ENCODE measurements around the gene KCNH2. TPM values are rescaled to one million over a fixed set of nuclear protein-coding genes. Genes with fewer than 3 reads are reported as not detected.

KCNH2 gene
- total RNA-seq, 1 donor, result not detected

DNA sequence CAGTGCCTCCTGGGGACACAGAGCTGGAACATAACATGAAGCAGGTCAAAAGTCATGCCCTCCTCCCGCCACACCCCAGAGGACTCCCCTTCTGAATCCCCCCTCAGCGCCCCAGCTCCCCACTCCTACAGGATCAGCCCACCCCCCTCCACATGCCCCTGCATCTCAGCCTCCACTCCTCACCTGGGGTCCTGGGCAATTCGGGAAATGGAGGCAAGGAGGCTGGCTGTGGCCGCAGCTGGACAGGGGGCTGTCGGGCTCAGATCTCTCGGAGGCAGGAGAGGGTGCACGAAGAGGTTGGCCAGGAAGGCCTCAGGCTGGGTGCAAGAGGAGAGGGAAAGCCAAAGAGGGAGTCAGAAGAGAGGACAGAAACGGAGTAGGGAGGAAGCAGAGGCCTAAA is 38.4 kb upstream of the KCNH2 start:
- H4K20me1 ChIP-seq (ENCODE audit: insufficient read depth, low read length), result no peaks in the 10 kb centered on the region
- TF ChIP-seq, protein P1, sequence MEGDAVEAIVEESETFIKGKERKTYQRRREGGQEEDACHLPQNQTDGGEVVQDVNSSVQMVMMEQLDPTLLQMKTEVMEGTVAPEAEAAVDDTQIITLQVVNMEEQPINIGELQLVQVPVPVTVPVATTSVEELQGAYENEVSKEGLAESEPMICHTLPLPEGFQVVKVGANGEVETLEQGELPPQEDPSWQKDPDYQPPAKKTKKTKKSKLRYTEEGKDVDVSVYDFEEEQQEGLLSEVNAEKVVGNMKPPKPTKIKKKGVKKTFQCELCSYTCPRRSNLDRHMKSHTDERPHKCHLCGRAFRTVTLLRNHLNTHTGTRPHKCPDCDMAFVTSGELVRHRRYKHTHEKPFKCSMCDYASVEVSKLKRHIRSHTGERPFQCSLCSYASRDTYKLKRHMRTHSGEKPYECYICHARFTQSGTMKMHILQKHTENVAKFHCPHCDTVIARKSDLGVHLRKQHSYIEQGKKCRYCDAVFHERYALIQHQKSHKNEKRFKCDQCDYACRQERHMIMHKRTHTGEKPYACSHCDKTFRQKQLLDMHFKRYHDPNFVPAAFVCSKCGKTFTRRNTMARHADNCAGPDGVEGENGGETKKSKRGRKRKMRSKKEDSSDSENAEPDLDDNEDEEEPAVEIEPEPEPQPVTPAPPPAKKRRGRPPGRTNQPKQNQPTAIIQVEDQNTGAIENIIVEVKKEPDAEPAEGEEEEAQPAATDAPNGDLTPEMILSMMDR (IDR thresholded peaks at IDR 0.05; ENCODE audit: extremely low read depth, low read depth, low read length), result no peak
- no peak for DNase-seq (ENCODE audit: insufficient read length, low spot score, missing footprints)
- no peak overlapping the region for H2AFZ ChIP-seq (ENCODE audit: low read length)
- H3K79me2 ChIP-seq (ENCODE audit: insufficient read depth, low read length), result no peaks in the 10 kb centered on the region
- no peak overlapping the region for H3K27ac ChIP-seq (ENCODE audit: low read depth, low read length)
- H3K4me1 ChIP-seq (ENCODE audit: insufficient read depth, low read length), result peaks cover 9% of the 10 kb centered on the region
- H3K27me3 ChIP-seq (ENCODE audit: insufficient read depth, low read length), result peaks cover 40% of the 10 kb centered on the region
- H3K4me3 ChIP-seq (ENCODE audit: insufficient read depth, low read length), result no peak overlapping the region
- H3K4me2 ChIP-seq (ENCODE audit: insufficient read depth, low read length), result no peak overlapping the region
- no peaks in the 10 kb centered on the region for H3K36me3 ChIP-seq (ENCODE audit: insufficient read depth, low read length)
- no peaks in the 10 kb centered on the region for H3K9me3 ChIP-seq (ENCODE audit: low read depth, low read length)

GRCh38 chr7:151015967-151016366 is 37.8 kb upstream of the KCNH2 start:
- peaks cover 9% of the 10 kb centered on the region for H3K4me1 ChIP-seq (ENCODE audit: insufficient read depth, low read length)
- no peak overlapping the region for H3K4me3 ChIP-seq (ENCODE audit: insufficient read depth, low read length)
- TF ChIP-seq, protein P1 (IDR thresholded peaks at IDR 0.05; ENCODE audit: extremely low read depth, low read depth, low read length), result no peak
- no peaks in the 10 kb centered on the region for H3K9me3 ChIP-seq (ENCODE audit: low read depth, low read length)
- H3K4me2 ChIP-seq (ENCODE audit: insufficient read depth, low read length), result no peak overlapping the region
- no peaks in the 10 kb centered on the region for H3K36me3 ChIP-seq (ENCODE audit: insufficient read depth, low read length)
- H3K79me2 ChIP-seq (ENCODE audit: insufficient read depth, low read length), result no peaks in the 10 kb centered on the region
- H3K27me3 ChIP-seq (ENCODE audit: insufficient read depth, low read length), result peaks cover 40% of the 10 kb centered on the region
- H4K20me1 ChIP-seq (ENCODE audit: insufficient read depth, low read length), result no peaks in the 10 kb centered on the region
- no peak overlapping the region for H2AFZ ChIP-seq (ENCODE audit: low read length)
- peak; percentile 78 for DNase-seq (ENCODE audit: insufficient read length, low spot score, missing footprints)
- no peak overlapping the region for H3K27ac ChIP-seq (ENCODE audit: low read depth, low read length)

GRCh38 chr7:151014950-151015349 is 36.8 kb upstream of the KCNH2 start:
- Histone ChIP-seq H3K4me3 (ENCODE audit: insufficient read depth, low read length) (no peak overlapping the region), H2AFZ (ENCODE audit: low read length) (no peak overlapping the region), H3K36me3 (ENCODE audit: insufficient read depth, low read length) (no peaks in the 10 kb centered on the region), H3K27ac (ENCODE audit: low read depth, low read length) (no peak overlapping the region), H3K4me2 (ENCODE audit: insufficient read depth, low read length) (no peak overlapping the region), H3K9me3 (ENCODE audit: low read depth, low read length) (no peaks in the 10 kb centered on the region), H4K20me1 (ENCODE audit: insufficient read depth, low read length) (no peaks in the 10 kb centered on the region), H3K27me3 (ENCODE audit: insufficient read depth, low read length) (peaks cover 31% of the 10 kb centered on the region), H3K4me1 (ENCODE audit: insufficient read depth, low read length) (peaks cover 9% of the 10 kb centered on the region), H3K79me2 (ENCODE audit: insufficient read depth, low read length) (no peaks in the 10 kb centered on the region)
- TF ChIP-seq, protein P1 (IDR thresholded peaks at IDR 0.05; ENCODE audit: extremely low read depth, low read depth, low read length), result no peak
- peak; percentile 87 for DNase-seq (ENCODE audit: insufficient read length, low spot score, missing footprints)

DNA sequence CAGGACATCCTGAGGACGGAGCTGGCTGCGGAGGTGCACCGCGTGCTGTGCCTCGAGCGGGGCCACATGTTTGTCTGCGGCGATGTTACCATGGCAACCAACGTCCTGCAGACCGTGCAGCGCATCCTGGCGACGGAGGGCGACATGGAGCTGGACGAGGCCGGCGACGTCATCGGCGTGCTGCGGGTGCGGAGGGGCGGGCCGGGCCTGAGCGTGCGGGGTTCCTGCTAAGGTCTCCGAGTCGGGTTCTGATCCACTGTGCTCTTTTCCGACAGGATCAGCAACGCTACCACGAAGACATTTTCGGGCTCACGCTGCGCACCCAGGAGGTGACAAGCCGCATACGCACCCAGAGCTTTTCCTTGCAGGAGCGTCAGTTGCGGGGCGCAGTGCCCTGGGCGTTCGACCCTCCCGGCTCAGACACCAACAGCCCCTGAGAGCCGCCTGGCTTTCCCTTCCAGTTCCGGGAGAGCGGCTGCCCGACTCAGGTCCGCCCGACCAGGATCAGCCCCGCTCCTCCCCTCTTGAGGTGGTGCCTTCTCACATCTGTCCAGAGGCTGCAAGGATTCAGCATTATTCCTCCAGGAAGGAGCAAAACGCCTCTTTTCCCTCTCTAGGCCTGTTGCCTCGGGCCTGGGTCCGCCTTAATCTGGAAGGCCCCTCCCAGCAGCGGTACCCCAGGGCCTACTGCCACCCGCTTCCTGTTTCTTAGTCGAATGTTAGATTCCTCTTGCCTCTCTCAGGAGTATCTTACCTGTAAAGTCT is 35.8 kb upstream of the KCNH2 start:
- H3K27me3 ChIP-seq (ENCODE audit: insufficient read depth, low read length), result peaks cover 20% of the 10 kb centered on the region

More for the DNA sequence above, 35.8 kb upstream of the KCNH2 start:
- no peak overlapping the region for H3K27ac ChIP-seq (ENCODE audit: low read depth, low read length)
- H3K4me3 ChIP-seq (ENCODE audit: insufficient read depth, low read length), result peak overlapping the region; percentile 69
- no peaks in the 10 kb centered on the region for H3K36me3 ChIP-seq (ENCODE audit: insufficient read depth, low read length)
- H3K9me3 ChIP-seq (ENCODE audit: low read depth, low read length), result no peaks in the 10 kb centered on the region
- peak; percentile 97 for DNase-seq (ENCODE audit: insufficient read length, low spot score, missing footprints)
- TF ChIP-seq, protein P1 (IDR thresholded peaks at IDR 0.05; ENCODE audit: extremely low read depth, low read depth, low read length), result peak; percentile 11
- no peaks in the 10 kb centered on the region for H3K79me2 ChIP-seq (ENCODE audit: insufficient read depth, low read length)
- H3K4me2 ChIP-seq (ENCODE audit: insufficient read depth, low read length), result peak overlapping the region; percentile 82
- peaks cover 9% of the 10 kb centered on the region for H3K4me1 ChIP-seq (ENCODE audit: insufficient read depth, low read length)
- H2AFZ ChIP-seq (ENCODE audit: low read length), result peak overlapping the region; percentile 87
- H4K20me1 ChIP-seq (ENCODE audit: insufficient read depth, low read length), result no peaks in the 10 kb centered on the region

Measured in osteoblast (primary cell).